ENCODE data around the gene ABCB8.

ABCB8 gene

GRCh38 chr7:151057506-151057988 is 29.3 kb downstream of the ABCB8 start, which contains the start of gene CDK5:
CDK5 (minus strand) TSS chr7:151057897; CDS start chr7:151057848, 49 bp downstream.
- no peak for DNase-seq (ENCODE audit: low read depth in 2 of 2)

- peak; percentile 92 to 97 for DNase-seq (ENCODE audit: low read depth in 2 of 2)
These were observed 29.9 kb downstream of the ABCB8 start for GRCh38 chr7:151057989-151058780.

GRCh38 chr7:151058781-151059366 is 30.6 kb downstream of the ABCB8 start:
- DNase-seq (ENCODE audit: low read depth in 2 of 2) = no peak

GRCh38 chr7:151059367-151060112 is 31.3 kb downstream of the ABCB8 start, which contains the start of gene SLC4A2:
SLC4A2 (plus strand) TSS chr7:151059589; CDS start chr7:151061988, 2,399 bp downstream.
- DNase-seq (ENCODE audit: low read depth in 2 of 2) = peak in 1 of 2 donors; percentile 63

- DNase-seq (ENCODE audit: low read depth in 2 of 2) = no peak
These were observed 31.8 kb downstream of the ABCB8 start for GRCh38 chr7:151060113-151060415.

GRCh38 chr7:151060416-151061212 is 32.4 kb downstream of the ABCB8 start:
- no peak for DNase-seq (ENCODE audit: low read depth in 2 of 2)

GRCh38 chr7:151061213-151062110 is 33.2 kb downstream of the ABCB8 start:
- DNase-seq (ENCODE audit: low read depth in 2 of 2) = no peak

- DNase-seq (ENCODE audit: low read depth in 2 of 2) = no peak
These were observed 33.8 kb downstream of the ABCB8 start for GRCh38 chr7:151062111-151062398.

GRCh38 chr7:151062399-151063211 is 34.4 kb downstream of the ABCB8 start:
- DNase-seq (ENCODE audit: low read depth in 2 of 2) = no peak

GRCh38 chr7:151063212-151063561 is 34.9 kb downstream of the ABCB8 start:
- no peak for DNase-seq (ENCODE audit: low read depth in 2 of 2)

- no peak for DNase-seq (ENCODE audit: low read depth in 2 of 2)
These were observed 36.2 kb downstream of the ABCB8 start for GRCh38 chr7:151064454-151064853.

GRCh38 chr7:151064993-151065392 is 36.7 kb downstream of the ABCB8 start:
- DNase-seq (ENCODE audit: low read depth in 2 of 2) = no peak

- no peak for DNase-seq (ENCODE audit: low read depth in 2 of 2)
These were observed 37.3 kb downstream of the ABCB8 start for GRCh38 chr7:151065516-151065915.

GRCh38 chr7:151066273-151066974 is 38.2 kb downstream of the ABCB8 start:
- no peak for DNase-seq (ENCODE audit: low read depth in 2 of 2)

GRCh38 chr7:151068069-151068773 is 40.0 kb downstream of the ABCB8 start:
- DNase-seq (ENCODE audit: low read depth in 2 of 2) = no peak

GRCh38 chr7:151069841-151070573 is 41.8 kb downstream of the ABCB8 start:
- DNase-seq (ENCODE audit: low read depth in 2 of 2) = no peak

- DNase-seq (ENCODE audit: low read depth in 2 of 2) = no peak
These were observed 42.3 kb downstream of the ABCB8 start for GRCh38 chr7:151070574-151070960.
